Epithelial cell of prostate (primary cell): ENCODE data around the gene ASCL5.

Source experiments
- DNase-seq: peaks from one replicate; pipeline ENCODE4 v3.0.0-alpha.2; 2011; ENCODE audit warnings: low read depth, low spot score
- H3K27ac ChIP-seq: fragments of 450-650 bp; 2 replicates; pipeline ENCODE4 v1.5.1; 2017; ENCODE audit warnings: mild to moderate bottlenecking

ASCL5 gene

GRCh38 chr1:201154389-201155165, 27.6 kb upstream of the ASCL5 start, which contains the start of gene TMEM9:
Gene TMEM9 (minus strand): TSS chr1:201154474. CDS start chr1:201153923, 551 bp downstream.
- peak; percentile 48 for DNase-seq
- H3K27ac ChIP-seq, result no peak within 1 kb of the TSS

GRCh38 chr1:201153474-201154388, 26.7 kb upstream of the ASCL5 start:
- H3K27ac ChIP-seq, result no peak overlapping the region
- DNase-seq, result no peak

- DNase-seq, result no peak
- no peak overlapping the region for H3K27ac ChIP-seq
Measured at GRCh38 chr1:201149400-201149799, 22.4 kb upstream of the ASCL5 start.

GRCh38 chr1:201147396-201148015, 20.5 kb upstream of the ASCL5 start:
- H3K27ac ChIP-seq, result no peak overlapping the region
- DNase-seq, result no peak

- no peak for DNase-seq
- H3K27ac ChIP-seq, result no peak overlapping the region
Measured at GRCh38 chr1:201146626-201147390, 19.8 kb upstream of the ASCL5 start.

GRCh38 chr1:201145816-201146215, 18.8 kb upstream of the ASCL5 start:
- no peak for DNase-seq
- no peak overlapping the region for H3K27ac ChIP-seq

GRCh38 chr1:201145132-201145531, 18.1 kb upstream of the ASCL5 start:
- DNase-seq, result no peak
- H3K27ac ChIP-seq, result no peak overlapping the region

GRCh38 chr1:201144701-201145100, 17.7 kb upstream of the ASCL5 start:
- DNase-seq, result no peak
- no peak overlapping the region for H3K27ac ChIP-seq

GRCh38 chr1:201143726-201144635, 17.0 kb upstream of the ASCL5 start:
- DNase-seq, result no peak
- no peak overlapping the region for H3K27ac ChIP-seq

- DNase-seq, result no peak
Measured at GRCh38 chr1:201142849-201143725, 16.1 kb upstream of the ASCL5 start.

GRCh38 chr1:201142011-201142848, 15.2 kb upstream of the ASCL5 start:
- DNase-seq, result no peak
- no peak overlapping the region for H3K27ac ChIP-seq

More at GRCh38 chr1:201142849-201143725, 16.1 kb upstream of the ASCL5 start:
- no peak overlapping the region for H3K27ac ChIP-seq

- no peak for DNase-seq
- no peak overlapping the region for H3K27ac ChIP-seq
Measured at GRCh38 chr1:201141418-201141817, 14.4 kb upstream of the ASCL5 start.

- no peak overlapping the region for H3K27ac ChIP-seq
Measured at GRCh38 chr1:201140941-201141260, 13.9 kb upstream of the ASCL5 start.

GRCh38 chr1:201140235-201140940, 13.4 kb upstream of the ASCL5 start:
- no peak for DNase-seq

More at GRCh38 chr1:201140941-201141260, 13.9 kb upstream of the ASCL5 start:
- no peak for DNase-seq

GRCh38 chr1:201139756-201140155, 12.8 kb upstream of the ASCL5 start:
- H3K27ac ChIP-seq, result no peak overlapping the region
- no peak for DNase-seq

More at GRCh38 chr1:201140235-201140940, 13.4 kb upstream of the ASCL5 start:
- H3K27ac ChIP-seq, result no peak overlapping the region

GRCh38 chr1:201139306-201139705, 12.3 kb upstream of the ASCL5 start:
- H3K27ac ChIP-seq, result no peak overlapping the region
- DNase-seq, result no peak
